Measurements from ENCODE around the gene CPA4.

CPA4 gene

DNA sequence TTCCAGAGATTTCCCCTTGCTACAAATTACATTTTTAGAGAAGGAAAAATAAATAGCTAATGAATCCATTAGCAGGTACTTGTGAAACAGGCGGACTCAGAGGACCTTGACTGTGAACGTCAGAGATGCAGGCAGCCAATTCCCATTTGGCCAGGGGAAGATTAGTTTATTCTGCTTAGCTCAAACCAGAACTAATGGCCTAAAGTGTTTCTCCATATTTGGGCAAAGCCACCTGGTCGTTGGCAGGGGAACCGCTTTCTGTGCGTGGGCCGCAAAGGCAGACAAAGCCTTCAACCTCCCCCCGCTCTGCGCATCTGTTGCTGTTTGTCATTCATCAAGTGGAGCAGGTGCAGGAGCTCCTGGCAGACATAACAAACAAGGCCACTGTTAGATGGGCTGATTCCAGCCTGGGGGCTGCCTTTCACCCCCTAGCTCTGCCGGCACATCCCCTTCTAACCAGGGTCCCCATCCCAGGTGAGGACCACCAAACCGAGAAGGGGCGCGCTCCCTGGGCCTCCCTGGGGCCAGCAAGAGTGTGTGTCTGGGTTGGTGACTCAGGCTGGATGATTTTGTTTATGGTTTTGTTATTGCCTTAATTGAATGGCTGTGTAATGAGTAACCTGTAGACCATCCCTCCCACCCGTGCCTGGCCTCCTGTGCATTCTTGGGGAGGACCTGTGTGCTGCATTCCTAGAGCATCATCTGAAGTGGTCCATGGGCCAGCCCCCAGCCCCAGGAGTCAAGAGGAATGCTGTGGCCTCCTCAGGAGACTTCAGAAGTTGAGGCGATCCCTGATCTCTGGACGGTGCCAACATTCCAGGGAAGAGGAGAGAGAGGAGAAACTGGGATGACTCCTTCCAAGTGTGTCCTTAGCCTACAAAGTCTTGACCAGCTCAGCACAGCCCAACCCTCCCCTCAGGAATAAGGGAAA is 72.8 kb downstream of the CPA4 start:
- no peak for DNase-seq (ENCODE audit: low read depth)

DNA sequence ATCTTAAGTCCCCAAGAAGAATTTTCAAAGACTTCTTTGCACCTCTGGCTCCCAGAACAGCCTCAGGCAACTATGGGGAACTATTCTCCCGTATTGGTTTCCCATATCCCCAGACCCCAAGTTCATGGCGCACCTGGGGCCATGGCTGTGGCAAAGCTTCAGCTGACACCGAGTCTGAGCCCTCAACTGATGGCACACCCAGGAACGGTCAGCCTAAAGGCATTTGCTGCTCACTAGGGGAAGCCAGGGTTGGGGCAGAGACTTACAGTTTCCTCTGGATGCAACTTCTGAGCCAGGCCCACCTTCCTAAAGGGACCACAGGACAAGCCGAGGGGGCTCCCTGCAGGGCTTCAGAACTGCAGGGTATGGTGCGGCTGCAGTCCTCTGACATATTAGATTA is 73.6 kb downstream of the CPA4 start:
- no peak for DNase-seq (ENCODE audit: low read depth)

GRCh38 chr7:130367088-130367755 is 74.3 kb downstream of the CPA4 start:
- no peak for DNase-seq (ENCODE audit: low read depth)

GRCh38 chr7:130367836-130368746 is 75.1 kb downstream of the CPA4 start:
- DNase-seq (ENCODE audit: low read depth), result no peak

- no peak for DNase-seq (ENCODE audit: low read depth)
These were observed 76.2 kb downstream of the CPA4 start for GRCh38 chr7:130369110-130369711.

DNA sequence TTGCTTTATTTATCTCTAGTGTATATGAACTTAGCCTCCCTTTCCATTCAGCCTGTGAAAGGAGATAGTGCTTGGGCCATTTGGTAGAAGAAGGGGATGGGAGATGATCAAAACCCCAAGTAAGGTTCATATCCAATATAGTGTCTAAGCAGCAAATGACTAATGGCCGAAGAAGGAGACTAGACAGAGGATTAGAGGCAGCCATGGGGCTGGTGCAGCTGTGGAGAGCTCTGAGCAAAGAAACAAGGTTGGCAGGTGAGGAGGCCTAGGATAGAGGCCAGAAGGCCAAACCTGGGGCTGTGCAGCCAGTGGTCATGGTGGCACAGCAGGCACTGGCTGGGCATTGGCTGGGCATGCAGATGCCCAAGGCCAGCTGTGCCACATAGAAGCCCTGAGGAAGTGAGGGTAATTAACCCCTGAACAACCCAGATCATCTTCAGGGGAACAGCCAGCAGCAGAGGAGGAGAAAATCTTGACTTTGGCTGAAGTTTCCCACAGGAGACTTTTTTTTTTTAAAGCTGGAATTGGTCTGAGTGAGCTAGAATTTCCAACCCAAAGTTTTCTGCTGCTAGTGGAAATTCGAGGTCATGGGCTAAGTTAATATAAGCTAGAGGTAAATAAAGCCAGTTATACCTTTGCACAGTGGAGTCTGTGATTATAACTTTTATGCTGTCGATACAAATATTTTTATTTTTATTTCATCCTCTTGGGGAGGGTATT is 77.0 kb downstream of the CPA4 start:
- no peak for DNase-seq (ENCODE audit: low read depth)

- DNase-seq (ENCODE audit: low read depth), result no peak
These were observed 78.1 kb downstream of the CPA4 start for GRCh38 chr7:130371046-130371445.

- no peak for DNase-seq (ENCODE audit: low read depth)
These were observed 79.6 kb downstream of the CPA4 start for GRCh38 chr7:130372402-130373165.
